H1 (cell line): ENCODE data around the gene CALM3. TPM values are rescaled to one million over a fixed set of nuclear protein-coding genes. Genes with fewer than 3 reads are reported as not detected.

Source experiments
- CTCF ChIA-PET: fragments of 300-600 bp; sonication (Branson Sonifier 250); formaldehyde crosslinking; loops from one replicate; lab custom pipeline; 2021; ENCODE audit not compliant: partially characterized antibody; lab: Charles Lee
- POLR2A ChIA-PET: fragments of 300-600 bp; sonication (Branson Sonifier 250); formaldehyde crosslinking; loops from one replicate; lab custom pipeline; 2021; ENCODE audit warnings: inconsistent platforms; ENCODE audit not compliant: partially characterized antibody; lab: Charles Lee
- DNase-seq, 2 experiments: peaks; one replicate each; pipeline versions ENCODE4 v3.0.0 to v3.0.0-alpha.2; 2010 to 2022; ENCODE audit warnings: low spot score in 2 of 2, low read depth in 1 of 2, mixed read lengths in 1 of 2
- FAIRE-seq: peaks from 2 replicates; lab custom pipeline; 2011; peaks lifted over from hg19 to GRCh38; lab: Jason Lieb, UNC
- H2AFZ ChIP-seq: 2 replicates; pipeline ENCODE4 v1.8.1; 2012; ENCODE audit warnings: low read length, inconsistent platforms
- H2AK5ac ChIP-seq: 2 replicates; pipeline ENCODE4 v1.6.1; 2013; ENCODE audit warnings: low read depth, low read length
- H2BK120ac ChIP-seq: replicated peaks from 2 replicates; pipeline ENCODE3; 2013; ENCODE audit warnings: low read depth, low read length, inconsistent platforms
- H2BK12ac ChIP-seq: 2 replicates; pipeline ENCODE4 v1.6.1; 2013; ENCODE audit warnings: low read depth, low read length
- H2BK15ac ChIP-seq: 2 replicates; pipeline ENCODE4 v1.6.1; 2013; ENCODE audit warnings: low read length
- H2BK20ac ChIP-seq: 2 replicates; pipeline ENCODE4 v1.6.1; 2013; ENCODE audit warnings: low read length
- H2BK5ac ChIP-seq: 2 replicates; pipeline ENCODE4 v1.6.1; 2013; ENCODE audit warnings: low read depth, low read length
- H3K14ac ChIP-seq: 2 replicates; pipeline ENCODE4 v1.6.1; 2013; ENCODE audit warnings: inconsistent platforms; ENCODE audit not compliant: insufficient read length
- H3K18ac ChIP-seq: 2 replicates; pipeline ENCODE4 v1.6.1; 2013; ENCODE audit warnings: low read length; ENCODE audit errors: extremely low read depth
- H3K23ac ChIP-seq: 2 replicates; pipeline ENCODE4 v1.6.1; 2013; ENCODE audit warnings: inconsistent platforms; ENCODE audit not compliant: insufficient read length
- H3K23me2 ChIP-seq: 2 replicates; pipeline ENCODE4 v1.6.1; 2013; ENCODE audit warnings: low read depth, low read length
- H3K27ac ChIP-seq: 2 replicates; pipeline ENCODE4 v1.6.1; 2011; ENCODE audit warnings: low read depth, low read length, inconsistent platforms
- H3K27me3 ChIP-seq, 4 experiments: replicated peaks in 1 of 4; 1 replicate in 1 of 4; 2 replicates in 3 of 4; pipeline versions ENCODE4 v1.6.1 to v1.8.1; 2011 to 2013; ENCODE audit warnings: low read length in 3 of 4, mild to moderate bottlenecking in 3 of 4, inconsistent platforms in 2 of 4, mixed read lengths in 2 of 4, moderate library complexity in 1 of 4; ENCODE audit not compliant: control insufficient read depth in 3 of 4, insufficient read depth in 3 of 4; ENCODE audit errors: extremely low read depth in 1 of 4
- H3K36me3 ChIP-seq, 4 experiments: 2 replicates each; pipeline versions ENCODE4 v1.6.1 to v1.8.1; 2011 to 2013; ENCODE audit warnings: mild to moderate bottlenecking in 4 of 4, low read length in 3 of 4, moderate library complexity in 2 of 4, control low read depth in 1 of 4, inconsistent platforms in 1 of 4; ENCODE audit not compliant: insufficient read depth in 4 of 4, control insufficient read depth in 2 of 4
- H3K4ac ChIP-seq: replicated peaks from 2 replicates; pipeline ENCODE3; 2013; ENCODE audit warnings: low read length, low read depth, mixed read lengths, inconsistent platforms; ENCODE audit not compliant: insufficient read length
- H3K4me1 ChIP-seq, 4 experiments: replicated peaks in 1 of 4; 1 replicate in 1 of 4; 2 replicates in 3 of 4; pipeline versions ENCODE4 v1.6.1 to v1.8.1; 2011 to 2013; ENCODE audit warnings: low read length in 3 of 4, inconsistent platforms in 2 of 4, mixed read lengths in 1 of 4; ENCODE audit not compliant: insufficient read depth in 4 of 4, control insufficient read depth in 3 of 4
- H3K4me2 ChIP-seq, 2 experiments: 2 replicates each; pipeline versions ENCODE4 v1.6.1 to v1.8.1; 2011 to 2013; ENCODE audit warnings: low read depth in 2 of 2, low read length in 2 of 2, control low read depth in 1 of 2, inconsistent platforms in 1 of 2, mild to moderate bottlenecking in 1 of 2; ENCODE audit not compliant: insufficient read depth in 1 of 2
- H3K4me3 ChIP-seq, 4 experiments: fragments of 200-600, 300-600 bp in 1 of 4; sonication (generic), shearing (Covaris generic), sonication (Bioruptor Twin) in 1 of 4; 2 replicates each; pipeline versions ENCODE4 v1.5.1 to v1.8.1; 2011 to 2016; ENCODE audit warnings: low read length in 4 of 4, low read depth in 3 of 4, control low read depth in 2 of 4, inconsistent platforms in 2 of 4, mild to moderate bottlenecking in 2 of 4, mixed read lengths in 1 of 4, moderate library complexity in 1 of 4; ENCODE audit not compliant: insufficient read depth in 2 of 4; ENCODE audit errors: extremely low read depth in 1 of 4
- H3K56ac ChIP-seq: replicated peaks from 2 replicates; pipeline ENCODE3; 2013; ENCODE audit warnings: low read depth, mild to moderate bottlenecking, mixed read lengths, low read length, inconsistent platforms; ENCODE audit not compliant: insufficient read length
- H3K79me1 ChIP-seq: 2 replicates; pipeline ENCODE4 v1.6.1; 2013; ENCODE audit warnings: low read depth, low read length, control low read depth
- H3K79me2 ChIP-seq, 2 experiments: 2 replicates each; pipeline versions ENCODE4 v1.6.1 to v1.8.1; 2012 to 2013; ENCODE audit warnings: low read length in 2 of 2, mild to moderate bottlenecking in 2 of 2, inconsistent platforms in 1 of 2; ENCODE audit not compliant: insufficient read depth in 2 of 2, control insufficient read depth in 1 of 2
- H3K9ac ChIP-seq, 4 experiments: replicated peaks in 1 of 4; 1 replicate in 1 of 4; 2 replicates in 3 of 4; pipeline versions ENCODE4 v1.6.1 to v1.8.1; 2011 to 2013; ENCODE audit warnings: low read depth in 3 of 4, low read length in 3 of 4, control low read depth in 2 of 4, mild to moderate bottlenecking in 2 of 4, moderate library complexity in 2 of 4, inconsistent platforms in 1 of 4; ENCODE audit errors: extremely low read depth in 1 of 4
- H3K9me3 ChIP-seq, 2 experiments: 2 replicates each; pipeline versions ENCODE4 v1.6.1 to v1.8.1; 2012 to 2013; ENCODE audit warnings: mild to moderate bottlenecking in 2 of 2, moderate library complexity in 2 of 2, control low read depth in 1 of 2, inconsistent platforms in 1 of 2, low read depth in 1 of 2, low read length in 1 of 2, mixed read lengths in 1 of 2; ENCODE audit not compliant: insufficient read depth in 2 of 2
- H4K20me1 ChIP-seq, 2 experiments: replicated peaks in 1 of 2; 2 replicates each; pipeline versions ENCODE3 to v1.8.1; 2011 to 2013; ENCODE audit warnings: inconsistent platforms in 2 of 2, low read length in 2 of 2, mild to moderate bottlenecking in 1 of 2; ENCODE audit not compliant: insufficient read depth in 2 of 2, control insufficient read depth in 1 of 2
- H4K5ac ChIP-seq: 2 replicates; pipeline ENCODE4 v1.6.1; 2013; ENCODE audit warnings: low read length, low read depth, mixed read lengths, inconsistent platforms; ENCODE audit not compliant: insufficient read length
- H4K8ac ChIP-seq: 2 replicates; pipeline ENCODE4 v1.8.0; 2013; ENCODE audit warnings: mild to moderate bottlenecking, moderate library complexity, low read length, inconsistent platforms; ENCODE audit not compliant: insufficient read depth; ENCODE audit errors: extremely low read depth
- H4K91ac ChIP-seq: replicated peaks from 2 replicates; pipeline ENCODE3; 2013; ENCODE audit warnings: low read length, mixed read lengths, inconsistent platforms; ENCODE audit not compliant: insufficient read length
- NRF1 ChIP-seq: IDR thresholded peaks from 2 replicates; pipeline ENCODE4 v1.6.1; 2011; ENCODE audit warnings: mild to moderate bottlenecking, low read depth, low read length, improper control_type of control experiment
- WGBS, 2 experiments: shearing (Covaris generic) in 1 of 2; methylation state at CpG; one replicate each; pipeline versions ENCODE4 v1.1.6 to v1.1.7; 2013 to 2015; ENCODE audit warnings: low lambda C conversion rate in 2 of 2, mixed read lengths in 2 of 2, inconsistent platforms in 1 of 2, low coverage in 1 of 2, missing lambda C conversion rate in 1 of 2; ENCODE audit not compliant: insufficient replicate concordance in 2 of 2, insufficient coverage in 1 of 2, insufficient read length in 1 of 2; ENCODE audit errors: extremely low coverage in 1 of 2, missing lambda C conversion rate in 1 of 2; 5-methylcytosine and 5-hydroxymethylcytosine counted together
- polyA plus RNA-seq, 7 experiments: library from polyadenylated mRNA; depleted of rRNA in 3 of 7; stranded (reverse) in 5 of 7; unstranded in 2 of 7; fragments of >200 nt in 5 of 7; fragments of 200-250 nt in 2 of 7; gene quantifications; 1 replicate in 5 of 7; 2 replicates in 1 of 7; 4 replicates in 1 of 7; pipeline versions ENCODE4 v1.2.1 to v1.2.3, GENCODE V29; 2011 to 2013; ENCODE audit warnings: missing spikeins in 2 of 7, mixed read lengths in 2 of 7
- total RNA-seq: library from RNA; stranded (reverse); fragmentation: NEBNext Ultra II Directional; extraction: Animal tissue kit (Norgen Biotek cat#: 25700); gene quantifications from 2 replicates; pipeline ENCODE4 v1.2.1, GENCODE V29; 2021

Gene CALM3
- total and polyA plus RNA-seq, 2 of the 8 experiments (the other 6 are each of a cell fraction or from before 2014, with no cell fraction given): 315 to 326 TPM

DNA sequence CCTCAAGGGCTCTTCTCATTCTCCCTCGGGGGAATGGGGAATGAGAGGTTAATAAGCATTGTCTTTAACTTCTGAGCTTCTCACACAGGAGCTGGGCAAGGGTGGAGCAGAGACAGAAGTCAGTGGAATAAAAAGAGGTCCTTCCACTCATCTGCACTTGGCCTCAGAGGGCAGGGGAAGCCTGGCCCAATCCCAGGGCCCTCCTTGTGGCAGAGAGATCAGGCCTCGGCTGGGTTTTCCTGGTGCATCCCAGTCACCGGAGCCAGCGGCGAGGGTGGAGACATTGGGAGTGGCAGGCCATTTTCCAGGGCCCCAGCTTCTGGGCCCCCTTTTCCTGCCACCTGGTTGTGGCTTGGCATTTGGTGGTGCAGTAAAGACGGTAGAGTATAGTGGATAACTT, 10.6 kb downstream of the CALM3 start:
- peaks cover 10 to 32% (median 30%) of the 10 kb centered on the region in 4 experiments; a peak in 7 of 8 replicates for H3K36me3 ChIP-seq
- POLR2A ChIA-PET: interaction anchor here (1.2 to 3.5 kb wide), 3 partner anchors 9 to 20 kb away, joined by 3 to 28 read pairs (median 6); partner anchors contain the start of gene CALM3
- no peak for TF ChIP-seq NRF1

More for the DNA sequence above, 10.6 kb downstream of the CALM3 start:
- Histone ChIP-seq H4K8ac (no peak overlapping the region), H3K79me2 (no peaks in the 10 kb centered on the region), H3K9me3 (no peaks in the 10 kb centered on the region), H3K23me2 (no peaks in the 10 kb centered on the region), H3K18ac (no peak overlapping the region), H2AFZ (no peak overlapping the region), H2BK5ac (no peak overlapping the region), H3K4ac (no peak overlapping the region), H2BK15ac (no peak overlapping the region), H3K23ac (no peak overlapping the region), H3K4me2 (no peak overlapping the region), H3K14ac (no peak overlapping the region), H2BK20ac (no peak overlapping the region), H2AK5ac (no peak overlapping the region), H3K27ac (no peak overlapping the region), H3K56ac (no peak overlapping the region), H3K4me3 (no peak overlapping the region), H4K91ac (no peak overlapping the region), H2BK12ac (no peak overlapping the region), H3K4me1 (no peaks in the 10 kb centered on the region), H2BK120ac (no peak overlapping the region), H4K5ac (no peak overlapping the region), H3K79me1 (no peaks in the 10 kb centered on the region), H4K20me1 (peaks cover 0 to 11% of the 10 kb centered on the region in 2 experiments), H3K27me3 (no peaks in the 10 kb centered on the region), H3K9ac (no peak overlapping the region)
- 90% methylated on average over 6 of the region's 6 CpGs; no CpG with 5 or more reads in 1 of the 2 experiments for WGBS, 2 experiments
- CTCF ChIA-PET: interaction anchor here (1.1 to 15.6 kb wide), 6 partner anchors 10 to 93 kb away, joined by 5 to 341 read pairs (median 12); partner anchors contain the start of genes CALM3, DACT3 and PTGIR
- no peak for DNase-seq
- no peak for FAIRE-seq
